Transverse colon (tissue), 3 donors: Measurements from ENCODE around the gene NLRC5.

Experiments used
- POLR2A ChIP-seq: fragments of 450-650 bp; IDR thresholded peaks from one replicate; pipeline ENCODE4 v1.6.1; 2016; ENCODE audit warnings: antibody characterized with exemption, mild to moderate bottlenecking, moderate library complexity
- TF ChIP-seq, protein P1 (sequence below), 5 experiments: fragments of 200-600 bp in 3 of 5; fragments of 450-650 bp in 2 of 5; sonication (generic) in 3 of 5; IDR thresholded peaks; 1 replicate in 2 of 5; 2 replicates in 3 of 5; pipeline ENCODE4 v1.5.1; 2016 to 2017; ENCODE audit warnings: antibody characterized with exemption in 5 of 5, inconsistent platforms in 3 of 5, mild to moderate bottlenecking in 2 of 5, moderate library complexity in 1 of 5

DNA sequence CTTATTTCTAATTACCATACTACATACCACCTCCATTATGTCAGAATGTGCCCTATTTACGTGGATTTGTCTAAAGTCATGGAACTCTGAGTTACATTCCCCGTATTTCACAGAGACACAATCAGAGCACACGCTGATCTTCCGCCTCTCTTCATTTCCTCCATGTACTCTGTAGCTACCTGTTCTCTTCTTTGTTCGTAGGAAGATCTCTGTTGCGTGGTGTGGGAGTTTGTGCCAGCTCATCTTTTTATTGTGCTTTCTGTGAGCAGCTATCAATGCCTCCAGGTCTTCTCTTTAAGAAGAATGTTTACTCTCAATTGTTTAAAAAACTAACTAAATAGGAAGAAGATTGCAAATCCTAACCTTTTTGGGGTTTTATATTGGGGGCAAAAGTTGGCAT lies 26.9 kb downstream of the NLRC5 start:
- TF ChIP-seq, protein P1, sequence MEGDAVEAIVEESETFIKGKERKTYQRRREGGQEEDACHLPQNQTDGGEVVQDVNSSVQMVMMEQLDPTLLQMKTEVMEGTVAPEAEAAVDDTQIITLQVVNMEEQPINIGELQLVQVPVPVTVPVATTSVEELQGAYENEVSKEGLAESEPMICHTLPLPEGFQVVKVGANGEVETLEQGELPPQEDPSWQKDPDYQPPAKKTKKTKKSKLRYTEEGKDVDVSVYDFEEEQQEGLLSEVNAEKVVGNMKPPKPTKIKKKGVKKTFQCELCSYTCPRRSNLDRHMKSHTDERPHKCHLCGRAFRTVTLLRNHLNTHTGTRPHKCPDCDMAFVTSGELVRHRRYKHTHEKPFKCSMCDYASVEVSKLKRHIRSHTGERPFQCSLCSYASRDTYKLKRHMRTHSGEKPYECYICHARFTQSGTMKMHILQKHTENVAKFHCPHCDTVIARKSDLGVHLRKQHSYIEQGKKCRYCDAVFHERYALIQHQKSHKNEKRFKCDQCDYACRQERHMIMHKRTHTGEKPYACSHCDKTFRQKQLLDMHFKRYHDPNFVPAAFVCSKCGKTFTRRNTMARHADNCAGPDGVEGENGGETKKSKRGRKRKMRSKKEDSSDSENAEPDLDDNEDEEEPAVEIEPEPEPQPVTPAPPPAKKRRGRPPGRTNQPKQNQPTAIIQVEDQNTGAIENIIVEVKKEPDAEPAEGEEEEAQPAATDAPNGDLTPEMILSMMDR (IDR thresholded peaks at IDR 0.05): no peak
- no peak for TF ChIP-seq POLR2A
